ENCODE results near the gene RPP40.

The RPP40 gene

GRCh38 chr6:5012519-5012918 is 8.7 kb upstream of the RPP40 start:
- ChIA-PET POLR2A (no interaction called here), CTCF (interaction anchor here (1.1 kb wide), 1 partner anchor 45 kb away, joined by 3 read pairs; no protein-coding TSS in a partner anchor)

More at GRCh38 chr6:5012519-5012918, 8.7 kb upstream of the RPP40 start:
- H3K4me1 ChIP-seq (ENCODE audit: control insufficient read depth, insufficient read depth, low read length) = no peaks in the 10 kb centered on the region
- TF ChIP-seq ZNF140 (tag by site-specific recombination; IDR thresholded peaks at IDR 0.05) (no peak), ZNF785 (tag by site-specific recombination; IDR thresholded peaks at IDR 0.05) (no peak), ZNF16 (tag by site-specific recombination; IDR thresholded peaks at IDR 0.05; ENCODE audit: low read depth) (no peak), ZNF629 (tag by site-specific recombination; IDR thresholded peaks at IDR 0.05) (no peak), ZNF148 (tag by site-specific recombination; IDR thresholded peaks at IDR 0.05; ENCODE audit: borderline replicate concordance) (no peak), ZNF548 (tag by site-specific recombination; IDR thresholded peaks at IDR 0.05) (no peak), SP7 (tag by site-specific recombination; IDR thresholded peaks at IDR 0.05) (no peak), PATZ1 (tag by site-specific recombination; IDR thresholded peaks at IDR 0.05) (no peak), ZBTB6 (tag by site-specific recombination; IDR thresholded peaks at IDR 0.05) (no peak), ZNF214 (tag by site-specific recombination; IDR thresholded peaks at IDR 0.05; ENCODE audit: borderline replicate concordance) (no peak), REPIN1 (tag by site-specific recombination; IDR thresholded peaks at IDR 0.05; ENCODE audit: low read depth) (no peak), ZSCAN18 (tag by site-specific recombination; IDR thresholded peaks at IDR 0.05) (no peak), ZNF311 (tag by site-specific recombination; IDR thresholded peaks at IDR 0.05; ENCODE audit: borderline replicate concordance) (no peak), ZNF560 (tag by site-specific recombination; IDR thresholded peaks at IDR 0.05; ENCODE audit: borderline replicate concordance) (no peak), ZNF658 (tag by site-specific recombination; IDR thresholded peaks at IDR 0.05) (no peak), ZNF423 (tag by site-specific recombination; IDR thresholded peaks at IDR 0.05) (no peak), ZNF621 (tag by site-specific recombination; IDR thresholded peaks at IDR 0.05) (no peak), ZNF292 (tag by site-specific recombination; IDR thresholded peaks at IDR 0.05; ENCODE audit: borderline replicate concordance, low read depth) (no peak), ZNF585B (tag by site-specific recombination; IDR thresholded peaks at IDR 0.05) (no peak), ZNF18 (tag by site-specific recombination; IDR thresholded peaks at IDR 0.05) (no peak)
- H3K27ac ChIP-seq (ENCODE audit: extremely low read depth, low read depth, low read length) = no peak overlapping the region
- no peak overlapping the region for H3K4me3 ChIP-seq (ENCODE audit: low read depth, low read length)
- H3K36me3 ChIP-seq (ENCODE audit: control insufficient read depth in 2 of 2, insufficient read depth in 1 of 2, low read length in 2 of 2) = no peaks in the 10 kb centered on the region
- no peaks in the 10 kb centered on the region for H3K9me3 ChIP-seq (ENCODE audit: control insufficient read depth, insufficient read depth, low read depth, low read length)
